ENCODE data around the gene SPP1.
"Not testable (repeated sequence)": the region's sequence is repeated elsewhere in the genome, so short reads cannot be mapped to it uniquely, and the experiment has no call there.

The SPP1 gene

GRCh38 chr4:88021824-88022223 lies 46.3 kb downstream of the SPP1 start:
- FAIRE-seq = no peak

GRCh38 chr4:88022289-88022688 lies 46.8 kb downstream of the SPP1 start:
- DNase-seq (ENCODE audit: low spot score) = no peak
- FAIRE-seq = no peak

More at GRCh38 chr4:88021824-88022223, 46.3 kb downstream of the SPP1 start:
- DNase-seq (ENCODE audit: low spot score) = no peak

- DNase-seq (ENCODE audit: low spot score); FAIRE-seq: not testable (repeated sequence)
These were observed 50.6 kb downstream of the SPP1 start for GRCh38 chr4:88025868-88026661.

- DNase-seq (ENCODE audit: low spot score) = peak; percentile 28
- FAIRE-seq = peak; percentile 75
These were observed 52.4 kb downstream of the SPP1 start for GRCh38 chr4:88027611-88028608.

- no peak for FAIRE-seq
- DNase-seq (ENCODE audit: low spot score) = no peak
These were observed 53.4 kb downstream of the SPP1 start for GRCh38 chr4:88028946-88029345.

- no peak for DNase-seq (ENCODE audit: low spot score)
- FAIRE-seq = no peak
These were observed 54.0 kb downstream of the SPP1 start for GRCh38 chr4:88029556-88029955.

GRCh38 chr4:88030565-88031310 lies 55.2 kb downstream of the SPP1 start:
- no peak for FAIRE-seq
- no peak for DNase-seq (ENCODE audit: low spot score)
